Measurements from ENCODE around the gene SV2C.

The SV2C gene

DNA sequence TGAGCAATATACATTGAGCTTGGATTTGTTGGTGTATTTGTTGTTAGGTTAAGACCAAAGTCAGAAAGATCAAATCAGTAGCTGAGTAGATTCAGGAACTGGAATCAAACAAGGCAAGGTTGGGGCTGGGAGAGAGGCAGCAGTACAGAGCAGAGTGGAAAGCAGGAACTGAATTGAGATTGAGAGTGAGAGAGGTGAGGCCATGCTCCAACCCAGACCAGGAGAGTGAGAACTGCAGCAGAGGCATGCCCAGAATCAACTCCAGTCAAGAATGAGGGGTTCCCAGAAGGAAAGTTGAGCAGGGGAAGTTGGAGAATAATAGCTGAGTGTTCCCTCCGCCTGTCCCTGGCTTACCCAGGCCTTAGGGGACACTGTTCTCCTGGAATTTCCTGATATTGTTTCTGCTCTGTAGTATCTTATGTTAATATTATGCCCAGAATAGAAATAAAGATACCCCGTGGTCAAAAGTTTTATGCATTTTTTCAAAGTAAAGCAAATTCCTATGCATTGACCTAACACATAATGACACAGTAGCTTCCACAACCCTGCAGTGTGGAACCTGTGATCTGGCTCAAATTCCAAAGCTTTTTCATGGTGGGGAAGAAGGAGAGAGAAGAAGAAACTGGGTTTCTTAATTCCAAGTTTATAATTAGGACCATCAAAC is 82.7 kb downstream of the SV2C start:
- DNase-seq: no peak

DNA sequence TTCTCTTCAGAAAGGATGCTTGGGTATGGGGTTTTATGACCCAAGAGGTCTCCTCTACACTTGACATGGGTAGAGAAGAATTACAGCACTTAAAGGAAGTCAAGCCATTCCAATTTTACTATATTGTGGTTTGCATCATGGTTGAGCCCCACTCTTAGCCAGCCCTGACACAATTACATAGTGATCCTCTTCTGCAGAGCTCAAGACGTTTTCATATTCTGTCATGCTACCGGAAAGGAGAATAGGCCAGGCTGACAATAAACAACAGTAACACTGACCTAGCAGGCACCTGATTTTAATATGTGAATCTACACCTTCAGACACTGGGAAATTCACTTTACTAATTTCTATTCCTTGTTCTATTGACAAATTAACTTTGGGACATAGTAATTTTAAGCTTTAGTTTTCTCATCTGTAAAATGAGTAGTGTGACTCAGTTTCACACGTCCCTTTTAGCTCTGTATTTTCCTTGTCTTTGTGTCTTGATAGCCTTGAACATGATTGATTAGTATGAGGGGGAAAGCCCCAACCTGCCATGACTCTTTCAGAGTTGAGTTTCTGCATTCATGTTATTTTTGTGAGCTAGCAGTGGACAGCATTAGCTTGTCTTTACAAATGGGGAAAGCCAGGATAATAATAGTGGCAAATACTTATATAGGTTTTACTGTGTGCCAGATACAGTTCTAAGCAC is 83.8 kb downstream of the SV2C start:
- no peak for DNase-seq

DNA sequence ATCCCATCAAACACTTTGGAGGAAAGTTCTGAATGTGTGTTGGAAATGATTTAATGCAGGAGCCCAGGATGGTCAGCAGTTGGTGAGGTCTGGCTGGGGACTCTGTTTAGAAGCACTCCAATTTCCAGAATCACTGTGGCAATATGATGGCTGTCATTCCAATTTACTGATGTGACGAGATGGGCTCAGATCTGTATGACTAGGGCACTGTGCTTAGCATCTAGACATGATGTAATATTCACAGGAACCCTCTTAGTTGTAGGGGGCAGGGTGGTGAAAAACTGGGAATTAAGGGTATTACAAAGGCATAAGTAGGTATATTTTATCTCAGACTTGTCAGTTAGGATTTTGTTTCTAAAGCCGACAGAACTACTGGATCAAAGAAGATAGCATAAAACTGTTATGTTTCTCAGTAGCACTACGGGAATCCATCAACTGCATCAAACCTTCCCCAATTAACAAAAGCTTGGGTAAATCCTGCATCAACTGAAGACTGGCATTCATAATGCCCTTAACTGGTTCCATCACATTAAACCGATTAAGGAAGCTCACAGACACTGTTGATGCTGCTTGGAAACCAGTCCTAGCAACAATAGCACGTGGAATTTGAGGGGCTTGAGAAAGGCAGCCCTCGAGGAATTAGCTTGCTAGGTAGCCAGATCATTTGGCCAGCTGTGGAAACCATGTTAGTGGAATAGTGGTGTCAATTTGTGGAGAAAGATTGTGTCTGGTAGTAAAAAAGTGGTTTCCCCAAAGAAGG is 86.1 kb downstream of the SV2C start:
- no peak for DNase-seq

DNA sequence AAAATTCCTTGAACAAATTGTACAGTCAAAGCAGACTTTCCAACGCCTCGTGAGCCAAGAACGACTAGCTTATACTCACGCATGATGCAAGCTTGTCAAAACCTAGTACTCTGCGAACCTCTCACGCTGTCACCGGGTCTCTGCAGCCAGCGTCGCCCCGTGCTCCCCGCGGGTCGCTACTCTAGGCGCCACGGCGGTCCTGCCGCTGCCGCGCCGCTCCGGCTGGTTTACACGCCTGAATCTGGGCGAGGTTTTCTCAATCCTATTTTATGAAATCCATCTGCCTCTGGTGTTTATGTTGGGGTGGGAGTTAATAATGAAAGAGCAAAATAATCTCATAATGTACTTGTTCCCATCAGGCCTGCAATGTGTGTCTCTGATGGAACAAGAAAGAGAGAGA is 90.9 kb downstream of the SV2C start:
- no peak for DNase-seq

DNA sequence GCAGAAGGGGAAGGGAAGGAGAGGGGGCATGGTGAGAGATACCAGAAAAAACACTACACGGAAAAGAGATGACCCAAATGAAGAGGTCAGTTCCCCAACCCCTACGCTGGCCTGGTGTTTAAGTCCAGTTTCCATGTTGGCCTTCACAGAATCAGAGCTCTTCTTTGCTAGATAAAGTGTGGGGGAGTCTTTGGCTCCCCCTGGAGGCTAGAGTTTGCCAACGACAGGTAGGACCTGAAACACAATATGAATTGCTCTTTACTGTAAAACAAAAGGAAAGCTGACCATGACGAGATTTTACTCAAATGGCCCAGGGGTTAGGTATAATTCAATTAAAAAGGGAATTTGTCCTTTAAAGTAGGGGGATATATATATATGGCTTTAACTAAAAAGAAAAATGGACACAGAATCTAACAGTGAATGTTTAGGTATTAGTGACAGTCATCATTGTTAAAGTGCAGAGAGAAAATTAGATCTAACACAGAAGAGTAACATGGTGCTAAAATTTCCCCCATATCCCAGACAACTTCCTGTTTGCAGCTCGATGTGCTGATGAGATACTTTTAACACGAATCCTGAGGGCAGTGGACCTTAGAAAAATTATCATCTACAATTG is 92.0 kb downstream of the SV2C start:
- DNase-seq: peak; percentile 0

DNA sequence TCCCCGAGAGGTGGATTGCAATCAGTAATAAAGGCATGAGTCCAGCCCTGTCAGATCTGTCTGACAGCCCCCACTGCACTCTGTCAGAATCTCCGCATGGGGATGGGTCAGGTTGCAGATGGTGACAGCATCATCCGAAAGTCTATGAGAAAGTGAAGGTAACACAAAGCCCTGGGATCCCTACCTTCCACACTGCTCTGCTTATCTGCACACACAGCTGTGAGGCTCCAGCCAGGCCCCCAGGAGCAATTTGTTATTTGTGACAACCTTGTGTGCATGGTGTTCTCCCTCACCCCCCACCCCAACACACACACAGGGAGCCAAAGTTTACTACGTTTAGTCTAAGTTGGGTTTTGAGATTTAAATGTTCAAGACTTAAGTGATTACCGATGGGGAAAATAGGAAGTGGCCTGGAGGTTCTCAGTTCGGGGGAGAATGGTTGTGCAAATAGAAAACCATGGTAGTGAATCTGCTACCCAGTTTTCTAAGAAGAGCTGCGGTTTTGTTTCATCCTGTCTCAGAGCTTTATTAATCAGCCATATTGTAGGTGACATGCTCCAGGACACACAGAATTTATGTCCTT is 92.7 kb downstream of the SV2C start:
- DNase-seq: no peak

DNA sequence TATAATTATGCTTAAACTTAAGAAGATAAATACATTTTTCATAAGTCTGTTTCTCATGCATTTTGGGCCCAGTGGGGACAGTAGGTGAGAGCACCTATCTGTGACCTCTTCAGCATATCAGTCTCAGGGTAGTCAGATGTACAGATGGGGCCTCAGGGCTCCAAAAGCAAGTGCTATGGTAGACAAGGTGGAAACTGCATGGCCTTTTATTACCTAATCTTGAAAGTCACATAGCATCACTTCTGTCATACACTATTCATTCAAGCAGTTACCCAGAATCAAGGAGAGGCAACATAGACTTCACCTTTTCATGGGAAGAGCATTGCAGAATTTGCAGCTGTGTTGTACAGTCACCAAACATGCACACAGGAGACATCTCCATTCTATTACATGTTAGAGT is 94.8 kb downstream of the SV2C start:
- no peak for DNase-seq

DNA sequence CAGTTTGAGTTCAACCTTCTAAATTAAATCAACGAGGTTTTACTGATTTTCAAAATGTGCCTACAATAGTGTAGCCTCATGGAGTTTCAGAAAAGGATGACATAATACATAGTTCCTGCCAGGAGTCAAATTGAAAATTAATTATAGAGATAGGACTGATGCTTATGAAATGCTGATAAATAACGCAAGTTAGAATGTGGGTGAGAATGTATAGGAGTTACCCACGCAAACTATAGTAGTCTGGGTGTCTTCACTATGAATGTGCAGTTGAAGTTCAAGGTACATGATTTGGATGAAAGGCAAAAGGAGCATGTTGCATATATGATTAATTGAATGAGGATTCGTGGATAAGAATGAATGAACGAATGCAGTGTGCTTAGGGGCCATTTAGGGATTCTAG is 95.7 kb downstream of the SV2C start:
- DNase-seq: no peak

DNA sequence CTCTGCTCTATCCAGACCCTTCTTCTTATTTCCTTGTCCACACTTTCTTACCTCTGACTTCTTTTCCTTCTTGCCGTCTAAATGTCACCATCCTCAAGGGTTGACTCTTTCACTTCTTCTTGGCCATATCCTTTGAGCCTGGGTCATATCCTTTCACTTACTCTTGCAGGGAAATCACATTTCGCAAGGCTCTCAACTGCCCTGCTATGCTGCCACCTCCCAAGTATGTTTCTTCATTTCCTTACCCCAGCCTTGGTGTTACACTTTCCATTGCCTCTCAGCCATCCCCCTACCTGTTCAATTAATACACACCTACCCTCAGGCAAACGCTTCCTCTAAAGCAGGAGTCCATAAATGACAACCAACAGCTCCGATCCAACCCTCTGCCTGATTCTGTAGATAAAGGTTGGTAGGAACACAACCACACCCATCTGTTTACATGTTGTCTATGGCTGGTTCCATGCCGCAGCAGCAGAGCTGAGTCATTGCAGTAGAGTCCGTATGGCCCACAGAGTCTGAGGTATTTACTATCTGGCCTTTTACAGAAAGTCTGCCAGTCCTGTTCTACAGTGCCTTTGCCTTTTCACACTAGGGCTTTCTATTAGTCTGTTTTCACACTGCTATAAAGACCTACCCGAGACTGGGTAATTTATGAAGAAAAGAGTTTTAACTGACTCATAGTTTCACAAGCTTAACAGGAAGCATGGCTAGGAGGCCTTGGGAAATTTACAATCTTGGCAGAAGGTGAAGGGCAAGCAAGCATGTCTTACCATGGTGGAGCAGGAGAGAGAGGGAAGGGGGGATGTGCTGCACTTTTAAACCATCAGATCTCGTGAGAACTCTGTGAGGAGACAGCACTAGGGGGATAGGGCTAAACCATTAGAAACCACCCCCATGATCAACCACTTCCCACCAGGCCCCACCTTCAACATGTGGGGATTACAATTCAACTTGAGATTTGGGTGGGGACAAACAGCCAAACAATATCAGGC is 97.9 kb downstream of the SV2C start:
- no peak for DNase-seq

DNA sequence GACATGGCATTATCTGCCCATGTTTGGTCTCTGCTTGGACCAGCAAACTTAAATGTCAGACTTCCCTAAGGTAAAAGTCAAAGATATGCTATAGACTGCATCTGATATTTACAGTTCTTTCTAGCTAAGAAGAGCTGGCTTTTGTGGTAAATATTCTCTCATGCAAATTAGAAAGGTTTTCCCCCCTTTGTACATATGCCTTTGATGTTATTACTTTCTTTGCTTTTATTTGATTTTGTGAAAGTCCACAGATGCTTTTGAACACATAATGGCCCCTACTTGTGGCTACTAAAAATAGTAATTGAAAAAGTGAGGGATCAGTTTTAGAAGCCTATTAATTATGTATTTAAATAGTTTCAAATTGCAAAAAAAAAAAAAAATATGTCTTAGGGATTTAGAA is 104.2 kb downstream of the SV2C start:
- DNase-seq: no peak

DNA sequence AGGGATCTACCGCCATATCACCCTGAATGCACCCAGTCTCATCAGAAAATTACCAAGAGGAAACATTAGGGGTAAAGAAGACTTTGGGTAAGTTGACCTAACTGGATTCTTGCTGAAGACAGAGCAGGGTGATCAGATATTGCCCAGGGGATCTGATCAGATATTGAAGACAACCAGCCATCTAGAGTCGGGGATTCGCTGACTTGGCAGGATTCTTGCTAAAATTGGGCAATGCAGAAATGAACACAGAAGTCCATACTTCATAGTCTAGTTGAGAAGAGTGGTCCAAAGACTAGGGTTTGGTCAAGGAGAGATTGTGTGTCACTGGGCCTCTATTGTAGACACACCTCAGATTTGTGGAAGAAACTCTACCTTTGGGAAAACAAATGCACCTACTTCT is 107.2 kb downstream of the SV2C start:
- DNase-seq: no peak

DNA sequence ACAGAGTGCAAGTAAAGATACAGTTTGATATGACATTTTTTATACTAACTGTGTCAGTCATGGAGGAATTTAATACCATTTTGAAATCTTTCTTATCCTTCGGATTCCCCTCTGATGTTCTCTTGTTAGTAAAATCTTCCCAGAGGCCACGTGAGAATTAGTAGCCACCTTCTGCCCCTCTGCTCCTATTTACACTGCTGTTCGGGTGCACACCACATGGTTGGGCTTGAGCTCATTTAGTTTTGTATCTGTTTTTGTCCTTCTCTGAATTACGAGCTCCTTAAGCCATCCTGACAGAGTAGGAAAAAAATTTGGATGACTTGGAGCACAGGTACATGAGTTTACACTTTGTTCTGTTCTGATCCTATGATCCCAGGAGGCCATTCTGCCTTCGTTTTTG is 109.7 kb downstream of the SV2C start:
- no peak for DNase-seq

DNA sequence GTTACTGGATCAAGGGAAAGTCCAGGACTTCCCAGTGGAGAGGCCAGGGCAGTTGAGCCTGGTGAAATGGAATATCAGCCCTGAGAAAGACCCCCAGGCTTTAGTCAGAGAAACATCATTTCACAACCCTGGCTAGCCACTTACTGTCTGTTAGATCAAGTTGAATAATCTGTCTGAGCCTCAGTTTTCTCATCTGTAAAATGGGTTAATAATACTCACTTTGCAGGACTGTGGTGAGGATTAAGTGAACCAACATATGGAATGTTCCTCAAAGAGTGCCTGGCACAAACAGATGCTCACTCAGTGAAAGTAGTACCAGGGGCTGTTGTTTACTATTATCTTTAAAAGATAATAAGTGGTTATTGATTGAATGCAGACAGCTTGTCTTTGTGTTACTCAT is 110.5 kb downstream of the SV2C start:
- DNase-seq: no peak

DNA sequence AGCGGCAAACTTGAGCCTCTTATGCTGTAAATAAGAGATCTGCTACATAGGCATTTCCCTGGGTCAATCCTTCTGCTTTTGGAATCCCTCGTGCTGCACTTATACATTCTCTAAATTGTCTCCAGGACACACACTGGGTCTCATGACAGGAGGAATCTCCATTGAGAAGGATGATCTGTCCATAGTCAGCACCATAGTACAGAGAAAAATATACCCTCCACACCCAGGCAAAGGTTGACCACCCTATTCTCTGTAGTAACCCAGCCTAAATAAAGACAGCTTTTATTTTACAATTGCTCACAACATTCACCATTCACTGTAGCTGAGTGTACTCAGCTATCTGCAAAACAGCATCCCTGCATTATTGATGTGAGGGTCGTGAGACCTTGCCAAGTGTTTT is 111.2 kb downstream of the SV2C start:
- DNase-seq: no peak

DNA sequence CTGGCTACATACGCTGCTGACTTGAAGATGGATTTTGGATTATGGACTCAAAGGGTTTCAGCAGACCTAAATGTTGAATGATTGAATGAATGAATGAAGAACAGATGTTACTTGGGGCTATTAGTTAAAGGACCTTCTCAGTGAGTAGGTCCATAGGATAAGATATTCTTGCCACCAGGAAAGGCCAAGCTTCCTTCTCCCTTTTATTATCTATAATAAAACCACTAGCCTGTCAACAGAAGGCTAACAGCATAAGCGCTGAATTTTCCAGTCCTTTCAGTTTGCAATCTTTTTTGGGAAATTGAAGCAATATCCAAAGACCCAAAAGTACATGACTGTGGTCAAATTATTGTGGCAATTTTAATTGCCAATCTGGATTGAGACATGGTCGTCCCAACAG is 113.3 kb downstream of the SV2C start:
- no peak for DNase-seq

DNA sequence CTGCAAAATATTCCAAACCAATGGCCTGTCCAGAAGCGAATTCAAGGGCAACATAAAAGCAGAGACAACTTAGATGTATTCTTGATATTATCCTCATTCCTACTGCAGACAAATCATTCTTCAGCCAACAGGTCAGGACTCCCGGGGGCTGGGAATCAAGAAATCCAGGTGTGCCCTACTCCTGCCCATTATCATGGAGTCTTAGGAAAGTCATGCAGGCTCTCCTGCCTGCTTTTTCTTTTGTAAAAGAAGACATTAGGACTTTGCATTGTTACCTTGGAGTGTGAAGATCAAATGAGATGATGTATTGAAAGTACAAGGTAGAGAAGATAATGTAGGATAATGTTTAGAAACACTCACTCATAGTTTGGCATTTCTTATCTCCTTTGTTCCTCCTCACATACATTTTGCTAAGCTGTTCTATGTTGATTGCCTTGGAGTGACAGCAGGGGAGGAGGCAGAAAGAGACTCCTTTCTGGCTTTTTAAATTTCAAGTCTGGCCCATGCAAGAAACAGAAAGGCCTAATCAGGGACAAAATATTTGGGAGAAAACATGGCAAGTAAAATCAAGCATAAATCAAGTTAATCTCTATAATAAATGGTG is 113.8 kb downstream of the SV2C start:
- DNase-seq: no peak

DNA sequence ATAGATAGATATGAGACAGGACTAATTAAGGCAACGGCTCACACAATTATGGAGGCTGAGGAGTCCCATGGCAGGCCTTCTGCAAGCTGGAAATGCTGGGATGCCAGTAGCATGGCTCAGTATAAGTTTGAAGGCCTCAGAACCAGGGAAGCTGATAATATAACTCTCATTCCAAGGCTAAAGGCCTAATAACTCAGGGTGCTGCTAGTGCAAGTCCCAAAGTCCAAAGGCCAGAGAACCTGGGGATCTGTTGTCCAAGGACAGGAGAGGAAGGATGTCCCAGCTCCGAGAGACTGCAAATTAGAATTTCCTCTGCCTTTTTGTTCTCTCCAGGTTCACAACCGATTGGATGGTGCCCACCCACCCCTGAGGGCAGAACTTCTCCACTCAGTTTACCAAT is 114.5 kb downstream of the SV2C start:
- no peak for DNase-seq

DNA sequence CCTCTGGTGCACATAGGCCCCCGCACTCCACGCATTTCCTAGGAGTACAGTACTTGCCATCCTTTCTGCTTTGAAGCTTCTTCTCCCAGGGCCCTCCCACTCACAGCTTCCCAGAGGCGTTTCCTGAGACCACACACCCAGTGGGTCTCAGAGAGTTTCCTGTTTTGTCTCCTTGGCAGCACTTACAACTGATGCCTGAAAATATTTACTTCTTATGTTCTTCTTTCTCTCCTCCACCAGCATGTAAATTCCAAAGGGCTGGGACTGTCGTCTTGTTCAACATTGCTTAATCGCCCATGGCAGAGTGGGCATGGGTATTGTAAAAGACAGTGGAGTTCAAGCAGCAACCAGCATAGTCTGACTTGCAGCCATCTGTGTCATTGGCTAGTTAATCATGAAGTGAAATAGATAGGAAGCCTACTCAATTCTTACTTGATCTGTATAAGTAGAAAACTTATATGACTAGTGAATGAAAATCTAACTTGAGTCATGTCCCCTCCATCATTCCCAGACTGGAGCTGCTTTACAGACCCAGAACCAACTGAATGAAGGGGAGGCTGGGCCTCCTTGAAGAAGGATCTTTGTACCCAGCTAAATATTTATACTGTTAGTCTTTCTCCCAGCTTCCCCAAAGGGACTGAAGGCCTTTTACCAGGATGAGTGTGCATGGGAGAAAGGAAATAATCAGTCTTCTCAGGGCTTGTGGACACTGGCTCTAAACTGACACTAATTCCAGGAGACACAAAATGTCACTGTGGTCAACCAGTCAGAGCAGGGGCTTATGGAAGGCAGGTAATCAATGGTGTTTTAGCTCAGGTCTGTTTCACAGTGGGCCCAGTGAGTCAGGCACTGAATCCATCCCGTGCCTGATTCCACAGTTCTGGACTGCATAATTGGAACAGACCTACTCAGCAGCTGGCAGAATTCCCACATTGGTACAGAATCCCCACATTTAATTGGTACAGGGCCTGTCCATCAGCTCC is 116.4 kb downstream of the SV2C start:
- no peak for DNase-seq

DNA sequence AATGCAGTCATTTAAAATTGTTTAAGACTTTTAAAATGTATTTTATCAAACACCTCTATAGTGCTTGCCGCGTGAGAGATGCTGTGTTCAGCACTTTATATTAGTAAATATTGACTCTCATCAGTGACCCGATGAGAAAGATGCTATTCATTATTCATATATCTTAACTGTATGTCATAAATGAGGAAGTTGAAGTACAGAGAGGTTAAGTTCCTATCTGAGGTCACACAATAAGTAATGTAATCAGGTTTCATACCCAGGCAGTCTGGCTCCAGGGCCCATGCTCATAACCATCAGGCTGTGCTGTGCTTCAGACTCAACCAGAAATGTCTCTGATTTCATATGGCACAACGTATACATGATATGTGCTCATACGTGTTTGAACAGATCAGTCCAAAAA is 119.0 kb downstream of the SV2C start:
- DNase-seq: no peak

DNA sequence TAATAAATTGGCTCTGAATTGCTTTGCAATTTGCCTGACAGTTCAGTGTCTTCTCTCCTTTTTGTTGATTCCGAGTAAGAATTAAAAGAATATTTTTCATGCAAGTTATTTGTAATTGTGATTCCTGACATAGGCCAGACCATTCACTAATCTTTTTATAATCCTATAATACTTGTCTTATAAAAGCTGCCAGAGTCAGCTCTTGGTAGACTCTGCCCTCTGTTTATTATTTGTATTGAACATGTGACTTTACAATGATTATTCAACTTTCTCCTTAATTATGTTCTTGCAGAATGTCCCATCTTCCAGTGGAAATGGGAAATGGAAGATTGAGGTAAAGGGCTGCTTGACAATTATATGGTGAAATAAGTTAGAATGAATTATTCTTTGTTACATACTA is 121.0 kb downstream of the SV2C start:
- no peak for DNase-seq

DNA sequence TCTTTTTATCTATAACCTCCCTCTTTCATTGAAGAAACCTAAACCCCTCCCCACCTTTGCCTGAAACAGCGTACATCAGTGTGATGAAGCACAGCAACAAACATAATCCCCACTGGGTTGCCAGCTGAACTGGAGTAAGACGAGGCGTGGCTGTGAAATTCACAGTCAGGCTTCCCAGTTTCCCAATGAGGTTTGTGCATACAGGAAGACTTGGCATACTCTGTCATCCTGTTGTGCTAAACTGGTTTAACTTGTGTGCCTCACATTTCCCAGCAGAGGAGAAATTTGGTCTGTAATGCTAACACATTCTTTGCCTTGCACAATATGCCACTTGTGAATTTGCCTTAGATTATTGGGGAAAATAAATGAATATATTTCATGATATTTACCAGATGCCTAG is 121.5 kb downstream of the SV2C start:
- no peak for DNase-seq

Measured in DMS153 (cell line).